Rectal smooth muscle tissue (tissue), 1 donor: ENCODE data around the gene ACVR2B.
"Not testable (repeated sequence)": the region's sequence is repeated elsewhere in the genome, so short reads cannot be mapped to it uniquely, and the experiment has no call there.

Source experiments
- H3K27ac ChIP-seq: one replicate; pipeline ENCODE4 v1.7.0; 2013; ENCODE audit warnings: low read depth, low read length, inconsistent platforms
- H3K27me3 ChIP-seq: one replicate; pipeline ENCODE4 v1.7.0; 2013; ENCODE audit warnings: low read length; ENCODE audit not compliant: control insufficient read depth, insufficient read depth
- H3K36me3 ChIP-seq: one replicate; pipeline ENCODE4 v1.7.0; 2013; ENCODE audit warnings: low read length; ENCODE audit not compliant: control insufficient read depth, insufficient read depth
- H3K4me1 ChIP-seq: one replicate; pipeline ENCODE4 v1.7.0; 2013; ENCODE audit warnings: low read length; ENCODE audit not compliant: control insufficient read depth, insufficient read depth
- H3K4me3 ChIP-seq: one replicate; pipeline ENCODE4 v1.7.0; 2013; ENCODE audit warnings: low read length
- H3K9ac ChIP-seq: one replicate; pipeline ENCODE4 v1.7.0; 2013; ENCODE audit warnings: low read length

The ACVR2B gene

DNA sequence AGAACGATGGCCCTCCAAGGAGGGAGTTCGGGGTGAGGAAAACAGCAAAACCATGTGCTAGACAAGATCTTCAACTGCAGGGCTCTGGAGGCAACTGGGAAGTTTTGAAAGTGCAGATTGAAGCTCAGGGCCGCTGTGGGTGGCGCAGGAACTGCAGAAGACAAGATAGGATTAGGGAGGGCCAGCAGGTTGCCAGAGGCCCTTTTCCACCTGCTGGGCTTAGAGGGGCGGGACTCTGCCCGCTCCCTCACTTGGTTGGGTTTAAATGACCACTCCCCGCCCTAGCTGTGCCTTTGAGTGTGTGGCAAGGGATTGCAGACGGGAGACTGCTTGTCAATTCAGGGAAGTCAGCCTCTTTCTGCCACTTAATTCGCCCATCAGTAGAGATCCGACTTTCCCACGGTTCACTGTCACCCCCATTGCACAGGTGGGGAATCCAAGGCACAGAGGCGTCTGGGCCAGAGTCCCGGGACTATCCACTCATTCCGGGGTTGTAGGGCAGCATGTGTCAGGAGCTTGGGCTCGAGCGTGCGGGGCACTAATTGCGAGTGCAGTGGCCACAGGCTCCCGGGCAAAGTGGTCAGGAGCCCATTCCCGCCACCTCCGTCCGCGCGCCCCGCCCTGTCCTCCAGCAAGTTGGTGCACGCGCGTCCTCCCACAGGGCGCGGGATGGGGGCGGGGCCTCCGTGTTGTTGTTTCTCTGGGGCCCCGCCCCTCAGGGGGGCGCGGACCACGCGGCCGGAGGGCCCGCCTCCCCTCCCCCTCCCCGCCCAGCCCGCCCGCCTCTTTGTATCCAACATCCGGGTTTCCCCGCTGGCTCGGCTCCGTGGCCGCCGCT is at the start of gene ACVR2B:
Gene ACVR2B (plus strand): TSS at position 816 of the 838 bp plus-strand sequence. CDS start 433 bp downstream, outside the sequence.
- peak within 1 kb of the TSS; percentile 93 for H3K4me3 ChIP-seq
- no peaks in the 10 kb centered on the region for H3K27me3 ChIP-seq
- peak within 1 kb of the TSS; percentile 45 for H3K9ac ChIP-seq
- H3K36me3 ChIP-seq = no peaks in the 10 kb centered on the region
- peaks cover 8% of the 10 kb centered on the region for H3K4me1 ChIP-seq
- peak within 1 kb of the TSS; percentile 66 for H3K27ac ChIP-seq

DNA sequence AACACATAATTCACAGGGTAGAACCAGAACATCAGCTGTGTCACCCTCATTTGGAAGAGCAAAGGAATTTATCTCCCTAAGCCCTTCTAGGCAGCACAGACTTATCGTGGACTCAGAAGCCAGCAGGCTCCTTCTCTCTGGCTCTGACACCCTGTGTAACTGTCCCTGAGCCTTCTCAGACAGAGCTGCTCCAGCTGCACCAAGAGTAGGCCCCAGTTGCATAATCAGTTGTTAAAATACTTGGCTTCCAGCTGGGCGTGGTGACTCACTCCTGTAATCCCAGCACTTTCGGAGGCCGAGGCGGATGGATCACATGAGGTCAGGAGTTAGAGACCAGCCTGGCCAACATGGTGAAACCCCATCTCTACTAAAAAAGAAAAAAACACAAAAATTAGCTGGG is 49.4 kb upstream of the ACVR2B start:
- H3K36me3 ChIP-seq = peaks cover 6% of the 10 kb centered on the region
- H3K4me1 ChIP-seq = no peaks in the 10 kb centered on the region
- no peak overlapping the region for H3K4me3 ChIP-seq
- H3K9ac ChIP-seq = no peak overlapping the region
- no peaks in the 10 kb centered on the region for H3K27me3 ChIP-seq
- no peak overlapping the region for H3K27ac ChIP-seq

DNA sequence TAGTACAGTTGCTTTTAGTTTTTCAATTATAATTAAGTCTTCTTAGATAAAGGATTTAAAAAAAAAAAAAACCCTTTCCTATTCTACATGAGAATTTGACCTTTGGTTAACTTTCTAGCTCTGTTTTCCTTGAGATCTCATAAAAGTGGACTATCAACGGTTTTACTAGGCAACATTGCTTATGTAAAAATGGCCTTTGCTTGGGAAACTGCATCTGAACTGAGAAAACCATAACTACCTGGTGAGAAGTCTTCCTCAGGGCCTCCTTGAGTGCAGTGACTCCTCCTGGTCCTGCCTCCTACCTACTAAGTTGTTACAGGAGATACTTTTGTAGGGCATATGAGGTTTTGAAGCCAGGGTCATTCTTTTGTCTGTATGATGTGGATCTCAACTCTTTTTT is 42.1 kb upstream of the ACVR2B start:
- H3K27ac ChIP-seq = no peak overlapping the region
- no peaks in the 10 kb centered on the region for H3K36me3 ChIP-seq
- H3K4me1 ChIP-seq = no peaks in the 10 kb centered on the region
- no peaks in the 10 kb centered on the region for H3K27me3 ChIP-seq
- no peak overlapping the region for H3K4me3 ChIP-seq
- no peak overlapping the region for H3K9ac ChIP-seq

DNA sequence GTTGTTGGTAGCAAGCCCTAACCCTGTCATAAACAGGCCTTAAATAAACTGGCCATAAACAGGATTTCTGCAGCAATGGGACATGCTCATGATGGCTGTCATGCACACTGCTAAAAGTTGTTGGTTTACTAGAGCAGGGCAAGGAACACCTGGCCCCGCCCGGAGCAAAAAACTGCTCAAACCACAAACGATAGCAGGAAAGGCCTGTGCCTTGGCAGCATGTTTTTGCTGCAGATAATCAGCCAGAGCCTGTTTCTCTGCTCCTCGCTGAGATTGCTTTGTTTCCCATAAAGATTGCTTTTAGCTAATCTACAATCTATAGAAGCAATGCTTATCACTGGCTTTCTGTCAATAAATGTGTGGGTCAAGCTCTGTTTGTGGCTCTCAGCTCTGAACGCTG is 32.9 kb upstream of the ACVR2B start:
- not testable (repeated sequence) for H3K4me3 ChIP-seq, H3K9ac ChIP-seq, H3K27ac ChIP-seq, H3K36me3 ChIP-seq, H3K4me1 ChIP-seq, H3K27me3 ChIP-seq

DNA sequence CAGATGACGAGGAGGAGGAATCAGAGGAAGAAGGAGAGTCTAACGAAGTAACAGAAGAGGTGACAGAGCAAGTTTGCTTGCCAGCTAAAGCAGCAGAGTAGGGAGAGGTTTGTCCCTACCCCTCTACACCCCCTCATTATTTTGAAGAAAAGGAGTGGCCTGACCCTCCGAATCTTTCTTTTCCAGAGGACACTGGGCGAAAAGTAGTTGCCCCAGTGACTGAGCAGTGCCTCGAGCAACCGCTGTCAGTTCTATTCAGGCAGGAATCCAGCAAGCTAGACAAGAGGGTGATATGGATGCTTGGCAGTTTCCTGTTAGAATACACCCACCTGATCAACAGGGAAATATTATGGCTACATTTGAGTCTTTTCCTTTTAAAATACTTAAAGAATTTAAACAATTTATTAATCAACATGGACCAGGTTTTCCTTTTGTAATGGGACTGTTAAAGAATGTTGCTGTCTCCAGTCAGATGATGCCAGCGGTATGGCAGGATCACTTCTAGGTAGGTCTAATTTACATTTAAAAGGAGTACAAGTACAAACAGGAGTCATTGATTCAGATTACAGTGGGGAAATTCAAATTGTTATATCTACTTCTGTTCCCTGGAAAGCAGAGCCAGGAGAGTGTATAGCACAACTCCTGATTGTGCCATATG is 31.9 kb upstream of the ACVR2B start:
- no peaks in the 10 kb centered on the region for H3K27me3 ChIP-seq
- no peaks in the 10 kb centered on the region for H3K4me1 ChIP-seq
- no peak overlapping the region for H3K4me3 ChIP-seq
- H3K36me3 ChIP-seq = no peaks in the 10 kb centered on the region
- no peak overlapping the region for H3K9ac ChIP-seq
- H3K27ac ChIP-seq = no peak overlapping the region

DNA sequence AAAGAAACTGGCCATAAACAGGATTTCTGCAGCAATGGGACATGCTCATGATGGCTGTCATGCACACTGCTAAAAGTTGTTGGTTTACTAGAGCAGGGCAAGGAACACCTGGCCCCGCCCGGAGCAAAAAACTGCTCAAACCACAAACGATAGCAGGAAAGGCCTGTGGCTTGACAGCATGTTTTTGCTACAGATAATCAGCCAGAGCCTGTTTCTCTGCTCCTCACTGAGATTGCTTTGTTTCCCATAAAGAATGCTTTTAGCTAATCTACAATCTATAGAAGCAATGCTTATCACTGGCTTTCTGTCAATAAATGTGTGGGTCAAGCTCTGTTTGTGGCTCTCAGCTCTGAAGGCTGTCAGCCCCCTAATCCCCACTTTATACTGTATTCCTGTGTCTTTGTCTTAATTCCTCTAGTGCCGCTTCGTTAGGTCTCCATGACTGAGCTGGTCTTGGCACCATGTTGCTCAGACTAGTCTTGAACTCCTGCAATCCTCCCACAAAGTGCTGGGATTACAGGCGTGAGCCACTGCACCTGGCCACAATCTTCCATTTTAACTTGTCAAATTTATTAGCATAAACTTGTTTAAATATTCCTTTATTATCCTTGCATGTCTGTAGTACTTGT is 26.8 kb upstream of the ACVR2B start:
- not testable (repeated sequence) for H3K4me3 ChIP-seq, H3K27me3 ChIP-seq, H3K27ac ChIP-seq, H3K4me1 ChIP-seq, H3K36me3 ChIP-seq, H3K9ac ChIP-seq

DNA sequence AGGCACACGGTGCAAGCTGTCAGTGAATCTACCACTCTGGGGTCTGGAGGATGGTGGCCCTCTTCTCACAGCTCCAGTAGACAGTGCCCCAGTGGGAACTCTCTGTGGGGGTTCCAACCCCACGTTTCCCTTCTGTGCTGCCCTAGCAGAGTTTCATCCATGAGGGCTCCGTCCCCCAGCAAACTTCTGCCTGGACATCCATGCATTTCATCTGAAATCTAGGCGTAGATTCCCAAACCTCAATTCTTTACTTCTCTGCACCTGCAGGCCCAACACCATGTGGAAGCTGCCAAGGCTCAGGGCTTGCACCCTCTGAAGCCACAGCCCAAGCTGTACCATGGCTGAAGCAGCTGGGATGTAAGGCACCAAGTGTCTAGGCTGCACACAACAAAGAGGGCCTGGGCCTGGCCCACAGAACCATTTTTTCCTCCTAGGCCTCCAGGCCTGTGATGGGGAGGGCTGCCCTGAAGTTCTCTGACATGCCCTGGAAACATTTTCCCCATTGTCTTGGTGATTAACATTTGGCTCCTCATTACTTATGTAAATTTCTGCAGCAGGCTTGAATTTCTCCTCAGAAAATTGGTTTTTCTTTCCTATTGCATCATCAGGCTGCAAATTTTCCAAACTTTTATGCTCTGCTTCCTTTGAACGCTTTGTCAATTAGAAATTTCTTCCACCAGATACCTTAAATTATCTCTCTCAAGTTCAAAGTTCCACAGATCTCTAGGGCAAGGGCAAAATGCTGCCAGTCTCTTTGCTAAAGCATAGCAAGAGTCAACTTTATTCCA is 20.6 kb upstream of the ACVR2B start:
- not testable (repeated sequence) for H3K27me3 ChIP-seq, H3K4me1 ChIP-seq, H3K36me3 ChIP-seq, H3K27ac ChIP-seq, H3K4me3 ChIP-seq, H3K9ac ChIP-seq

DNA sequence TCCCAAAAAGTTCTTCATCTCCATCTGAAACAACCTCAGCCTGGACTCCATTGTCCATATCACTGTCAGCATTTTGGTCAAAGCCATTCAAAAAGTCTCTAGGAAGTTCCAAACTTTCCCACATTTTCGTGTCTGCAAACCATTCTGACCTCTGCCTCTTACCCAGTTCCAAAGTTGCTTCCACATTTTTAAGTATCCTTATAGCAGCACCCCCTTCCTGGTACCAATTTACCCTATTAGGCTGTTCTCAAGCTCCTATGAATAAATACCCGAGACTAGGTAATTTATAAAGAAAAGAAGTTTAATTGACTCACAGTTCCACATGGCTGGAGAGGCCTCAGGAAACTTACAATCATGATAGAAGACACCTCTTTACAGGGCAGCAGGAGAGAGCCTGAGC is 20.0 kb upstream of the ACVR2B start:
- H3K36me3 ChIP-seq, H3K4me1 ChIP-seq, H3K4me3 ChIP-seq, H3K9ac ChIP-seq, H3K27ac ChIP-seq, H3K27me3 ChIP-seq: not testable (repeated sequence)

DNA sequence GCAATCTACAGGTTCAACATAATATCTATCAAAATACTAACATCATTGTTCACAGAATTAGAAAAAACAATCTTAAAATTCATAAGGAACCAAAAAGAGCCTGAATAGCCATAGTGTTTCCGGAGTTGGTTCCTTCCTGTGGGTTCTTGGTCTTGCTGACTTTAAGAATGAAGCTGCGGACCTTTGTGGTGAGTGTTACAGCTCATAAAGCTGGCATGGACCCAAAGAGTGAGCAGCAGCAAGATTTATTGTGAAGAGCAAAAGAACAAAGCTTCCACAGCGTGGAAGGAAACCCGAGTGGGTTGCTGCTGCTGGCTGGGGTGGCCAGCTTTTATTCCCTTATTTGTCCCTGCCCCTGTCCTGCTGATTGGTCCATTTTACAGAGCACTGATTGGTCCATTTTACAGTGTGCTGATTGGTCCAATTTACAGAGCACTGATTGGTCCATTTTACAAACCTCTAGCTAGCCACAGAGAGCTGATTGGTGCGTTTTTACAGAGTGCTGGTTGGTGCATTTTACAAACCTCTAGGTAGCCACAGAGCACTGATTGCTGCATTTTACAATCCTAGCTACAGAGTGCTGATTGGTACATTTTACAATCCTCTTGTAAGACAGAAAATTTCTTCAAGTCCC is 15.1 kb upstream of the ACVR2B start:
- H3K27me3 ChIP-seq = not testable (repeated sequence)

DNA sequence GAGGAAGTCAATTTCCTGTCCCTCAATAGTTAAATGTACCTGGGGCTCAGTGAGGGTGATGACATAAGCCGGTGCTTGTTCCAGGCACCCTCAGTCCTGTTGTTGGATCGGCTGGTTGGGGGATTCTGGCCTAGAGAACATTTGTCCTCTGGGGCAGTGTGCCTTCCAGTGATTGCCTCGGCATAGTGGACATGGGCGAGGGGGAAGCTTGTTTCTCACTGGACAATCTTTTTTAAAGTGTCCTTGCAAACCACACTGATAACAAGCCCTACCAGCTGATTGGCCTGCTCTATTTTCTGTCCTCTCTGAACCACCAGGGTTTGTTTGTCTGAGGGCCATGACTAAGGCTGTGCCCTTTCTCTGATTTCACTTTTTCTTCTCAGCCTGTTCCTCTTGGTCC is 10.5 kb upstream of the ACVR2B start:
- not testable (repeated sequence) for H3K27ac ChIP-seq, H3K36me3 ChIP-seq

More for the DNA sequence above, 15.1 kb upstream of the ACVR2B start:
- H3K4me3 ChIP-seq, H3K9ac ChIP-seq, H3K27ac ChIP-seq, H3K36me3 ChIP-seq, H3K4me1 ChIP-seq: not testable (repeated sequence)

DNA sequence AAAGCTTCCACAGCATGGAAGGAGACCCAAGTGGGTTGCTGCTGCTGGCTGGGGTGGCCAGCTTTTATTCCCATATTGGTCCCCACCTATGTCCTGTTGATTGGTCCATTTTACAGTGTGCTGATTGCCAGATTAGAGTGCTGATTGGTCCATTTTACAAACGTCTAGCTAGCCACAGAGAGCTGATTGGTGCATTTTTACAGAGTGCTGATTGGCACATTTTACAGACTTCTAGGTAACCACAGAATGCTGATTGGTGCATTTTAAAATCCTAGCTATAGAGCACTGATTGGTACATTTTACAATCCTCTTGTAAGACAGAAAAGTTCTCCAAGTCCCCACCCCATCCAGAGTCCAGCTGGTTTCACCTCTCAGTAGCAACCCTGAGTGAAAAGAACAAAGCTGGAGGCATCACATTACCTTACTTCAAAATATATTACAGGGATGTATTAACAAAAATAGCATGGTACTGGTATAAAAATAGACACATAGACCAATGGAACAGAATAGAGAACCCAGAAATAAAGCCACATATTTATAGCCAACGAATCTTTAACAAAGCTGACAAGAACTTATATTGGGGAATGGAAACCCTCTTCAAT is 7.5 kb upstream of the ACVR2B start:
- Histone ChIP-seq H3K27me3 (no peaks in the 10 kb centered on the region), H3K36me3 (no peaks in the 10 kb centered on the region), H3K27ac (no peak overlapping the region), H3K9ac (no peak overlapping the region), H3K4me3 (no peak overlapping the region), H3K4me1 (no peaks in the 10 kb centered on the region)

More for the DNA sequence above, 10.5 kb upstream of the ACVR2B start:
- H3K4me1 ChIP-seq, H3K9ac ChIP-seq, H3K4me3 ChIP-seq, H3K27me3 ChIP-seq: not testable (repeated sequence)
